DOHH2 (cell line): ENCODE results near the gene GTSF1L.

Experiments
- H3F3A ChIP-seq: fragments of 200-600 bp; sonication (generic), shearing (Covaris generic); 2 replicates; pipeline ENCODE4 v1.6.0; 2016; ENCODE audit warnings: antibody characterized with exemption, mild to moderate bottlenecking; ENCODE audit not compliant: control insufficient read depth, insufficient read depth
- H3K27ac ChIP-seq: fragments of 200-600 bp; sonication (generic); 2 replicates; pipeline ENCODE4 v1.5.1; 2014; ENCODE audit warnings: low read depth, mild to moderate bottlenecking, low read length, moderate library complexity
- H3K27me3 ChIP-seq: fragments of 200-600 bp; sonication (generic); 2 replicates; pipeline ENCODE4 v1.6.1; 2014; ENCODE audit warnings: mild to moderate bottlenecking, low read length, mixed read lengths; ENCODE audit not compliant: control insufficient read depth
- H3K36me3 ChIP-seq: fragments of 200-600 bp; sonication (generic); 2 replicates; pipeline ENCODE4 v1.6.1; 2014; ENCODE audit warnings: mild to moderate bottlenecking, low read length, moderate library complexity, mixed read lengths; ENCODE audit not compliant: control insufficient read depth
- H3K4me1 ChIP-seq: fragments of 200-600 bp; sonication (generic); 2 replicates; pipeline ENCODE4 v1.6.1; 2014; ENCODE audit warnings: mild to moderate bottlenecking, low read length, mixed read lengths; ENCODE audit not compliant: control insufficient read depth
- H3K4me2 ChIP-seq: fragments of 200-600 bp; sonication (generic); 2 replicates; pipeline ENCODE4 v1.6.0; 2014; ENCODE audit warnings: mild to moderate bottlenecking, low read length, moderate library complexity
- H3K4me3 ChIP-seq: fragments of 200-600 bp; sonication (generic); 2 replicates; pipeline ENCODE4 v1.5.1; 2014; ENCODE audit warnings: mild to moderate bottlenecking, low read length, mixed read lengths
- H3K79me2 ChIP-seq: fragments of 200-600 bp; sonication (generic); 2 replicates; pipeline ENCODE4 v1.6.1; 2014; ENCODE audit warnings: mild to moderate bottlenecking, low read length, mixed read lengths; ENCODE audit not compliant: control insufficient read depth
- H3K9me2 ChIP-seq: fragments of 200-600 bp; sonication (generic); replicated peaks from 2 replicates; pipeline ENCODE4 v1.6.1; 2014; ENCODE audit warnings: mild to moderate bottlenecking, low read length, mixed read lengths; ENCODE audit not compliant: control insufficient read depth
- H3K9me3 ChIP-seq: fragments of 200-600 bp; sonication (generic); 2 replicates; pipeline ENCODE4 v1.6.1; 2014; ENCODE audit warnings: antibody characterized with exemption, low read length, mixed read lengths; ENCODE audit not compliant: control insufficient read depth, insufficient read depth
- H4K20me1 ChIP-seq: fragments of 200-600 bp; sonication (generic); 2 replicates; pipeline ENCODE4 v1.6.0; 2014; ENCODE audit warnings: low read depth, mild to moderate bottlenecking, antibody characterized with exemption, low read length, moderate library complexity; ENCODE audit not compliant: control insufficient read depth, insufficient read depth
- EZH2phosphoT487 ChIP-seq: fragments of 200-600 bp; sonication (generic); IDR thresholded peaks from 2 replicates; pipeline ENCODE4 v1.6.1; 2017; ENCODE audit warnings: borderline replicate concordance, mild to moderate bottlenecking, antibody characterized with exemption, low read length, moderate library complexity, mixed read lengths
- TF ChIP-seq, protein P1 (sequence below): fragments of 200-600 bp; sonication (generic); IDR thresholded peaks from one replicate; pipeline ENCODE4 v1.5.1; 2014; ENCODE audit warnings: antibody characterized with exemption, mild to moderate bottlenecking, low read depth, low read length; ENCODE audit not compliant: poor library complexity, severe bottlenecking

GTSF1L gene

DNA sequence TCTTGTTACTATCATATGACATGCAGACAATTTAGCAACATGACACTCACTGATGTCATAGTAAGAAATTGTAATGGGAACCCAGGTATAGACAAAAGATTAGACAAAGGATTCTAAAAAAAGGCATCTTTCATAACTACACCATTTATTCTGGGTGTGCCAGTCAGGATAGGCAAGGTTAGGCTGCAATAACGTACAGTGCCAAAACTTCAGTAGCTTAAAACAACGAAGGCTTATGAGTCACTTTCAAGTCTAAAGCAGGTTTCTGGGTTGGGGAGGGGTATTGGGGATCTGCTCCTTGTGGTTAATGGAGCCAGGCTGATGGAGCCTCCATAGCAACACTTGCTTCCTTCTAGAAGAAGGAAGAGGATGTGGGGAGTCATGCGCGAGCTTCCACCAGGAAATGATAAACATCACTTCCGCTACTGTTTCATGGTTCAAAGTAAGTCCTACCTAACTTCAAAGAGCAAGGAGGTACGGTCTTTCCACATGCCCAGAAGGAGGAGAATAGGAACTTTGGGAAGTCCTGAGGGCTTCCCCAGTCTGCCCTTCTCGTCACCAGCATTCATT is 2.0 kb upstream of the GTSF1L start:
- no peaks in the 10 kb centered on the region for H3K79me2 ChIP-seq
- H3K4me1 ChIP-seq: peaks cover 53% of the 10 kb centered on the region
- H4K20me1 ChIP-seq: no peaks in the 10 kb centered on the region
- 0 out of 2 replicates have a peak, but pooled peaks cover 2% of the 10 kb centered on the region for H3F3A ChIP-seq
- no peak overlapping the region for H3K27ac ChIP-seq
- TF ChIP-seq EZH2phosphoT487: no peak
- TF ChIP-seq, protein P1, sequence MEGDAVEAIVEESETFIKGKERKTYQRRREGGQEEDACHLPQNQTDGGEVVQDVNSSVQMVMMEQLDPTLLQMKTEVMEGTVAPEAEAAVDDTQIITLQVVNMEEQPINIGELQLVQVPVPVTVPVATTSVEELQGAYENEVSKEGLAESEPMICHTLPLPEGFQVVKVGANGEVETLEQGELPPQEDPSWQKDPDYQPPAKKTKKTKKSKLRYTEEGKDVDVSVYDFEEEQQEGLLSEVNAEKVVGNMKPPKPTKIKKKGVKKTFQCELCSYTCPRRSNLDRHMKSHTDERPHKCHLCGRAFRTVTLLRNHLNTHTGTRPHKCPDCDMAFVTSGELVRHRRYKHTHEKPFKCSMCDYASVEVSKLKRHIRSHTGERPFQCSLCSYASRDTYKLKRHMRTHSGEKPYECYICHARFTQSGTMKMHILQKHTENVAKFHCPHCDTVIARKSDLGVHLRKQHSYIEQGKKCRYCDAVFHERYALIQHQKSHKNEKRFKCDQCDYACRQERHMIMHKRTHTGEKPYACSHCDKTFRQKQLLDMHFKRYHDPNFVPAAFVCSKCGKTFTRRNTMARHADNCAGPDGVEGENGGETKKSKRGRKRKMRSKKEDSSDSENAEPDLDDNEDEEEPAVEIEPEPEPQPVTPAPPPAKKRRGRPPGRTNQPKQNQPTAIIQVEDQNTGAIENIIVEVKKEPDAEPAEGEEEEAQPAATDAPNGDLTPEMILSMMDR: no peak
- H3K36me3 ChIP-seq: no peaks in the 10 kb centered on the region
- H3K27me3 ChIP-seq: no peaks in the 10 kb centered on the region
- peak overlapping the region; percentile 22; the same call in 1 of the 2 replicates for H3K4me3 ChIP-seq
- H3K9me3 ChIP-seq: no peaks in the 10 kb centered on the region
- H3K9me2 ChIP-seq: no peaks in the 10 kb centered on the region
- H3K4me2 ChIP-seq: peak overlapping the region; percentile 30

DNA sequence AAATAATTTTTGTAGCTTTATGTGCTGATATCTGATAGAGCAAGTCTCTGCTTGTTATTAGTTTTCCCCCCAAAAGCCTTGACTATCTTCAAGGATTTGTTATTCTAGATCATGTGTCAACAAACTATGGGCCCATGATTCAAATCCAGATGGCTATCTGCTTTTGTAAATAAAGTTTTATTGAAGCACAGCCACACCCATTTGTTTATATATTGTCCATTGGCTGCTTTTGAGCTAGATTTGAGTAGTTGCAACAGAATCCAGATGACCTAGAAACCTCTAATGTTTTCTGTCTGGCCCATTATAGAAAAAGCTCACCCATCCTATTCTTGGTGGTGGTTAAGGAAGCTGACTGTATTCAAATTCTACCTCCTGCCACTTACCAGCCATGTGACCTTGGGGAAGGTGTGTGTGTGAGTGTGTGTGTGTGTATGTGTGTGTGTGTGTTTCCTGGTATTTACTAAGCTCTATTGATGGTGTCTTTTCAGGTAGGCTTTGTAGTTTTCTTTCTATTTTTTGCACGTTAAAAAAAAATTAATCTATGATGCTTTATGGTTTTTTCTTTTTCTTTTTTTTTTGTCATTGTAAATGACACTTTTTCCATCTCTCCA is 1.3 kb upstream of the GTSF1L start:
- H3F3A ChIP-seq: 0 out of 2 replicates have a peak, but pooled peaks cover 3% of the 10 kb centered on the region
- no peaks in the 10 kb centered on the region for H3K79me2 ChIP-seq
- H3K36me3 ChIP-seq: no peaks in the 10 kb centered on the region
- no peak overlapping the region for H3K27ac ChIP-seq
- H3K9me2 ChIP-seq: no peaks in the 10 kb centered on the region
- TF ChIP-seq, protein P1: no peak
- TF ChIP-seq EZH2phosphoT487: no peak
- H3K27me3 ChIP-seq: no peaks in the 10 kb centered on the region
- peak overlapping the region; percentile 30 for H3K4me2 ChIP-seq
- H4K20me1 ChIP-seq: no peaks in the 10 kb centered on the region
- H3K9me3 ChIP-seq: no peaks in the 10 kb centered on the region
- H3K4me3 ChIP-seq: peak overlapping the region; percentile 22; the same call in 1 of the 2 replicates
- H3K4me1 ChIP-seq: peaks cover 53% of the 10 kb centered on the region

DNA sequence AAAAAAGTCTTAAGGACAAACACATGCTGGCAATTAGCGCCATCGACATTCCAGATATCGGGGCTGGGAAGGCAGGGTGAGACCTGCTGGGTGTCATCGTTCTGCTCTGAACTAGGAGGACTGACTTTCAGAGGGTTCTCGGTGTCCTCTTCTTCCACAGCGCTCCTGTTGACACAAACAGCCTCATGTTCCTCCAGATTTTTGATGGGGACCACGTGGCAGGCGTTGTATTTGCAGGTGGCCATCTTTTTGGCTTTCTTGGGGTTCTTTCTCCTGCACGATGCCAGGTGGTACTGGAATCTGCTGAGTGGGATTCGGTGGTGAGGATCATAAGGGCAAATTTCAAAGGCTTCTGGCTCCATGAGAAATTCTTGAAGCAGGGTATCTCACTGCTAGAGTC is 469 bp downstream of the GTSF1L start:
- Histone ChIP-seq H4K20me1 (no peaks in the 10 kb centered on the region), H3K4me1 (peaks cover 62% of the 10 kb centered on the region), H3K27ac (no peak overlapping the region), H3K36me3 (no peaks in the 10 kb centered on the region), H3K27me3 (no peaks in the 10 kb centered on the region), H3K4me3 (no peak overlapping the region), H3K9me2 (no peaks in the 10 kb centered on the region), H3F3A (peaks cover 9% of the 10 kb centered on the region), H3K79me2 (no peaks in the 10 kb centered on the region), H3K9me3 (no peaks in the 10 kb centered on the region), H3K4me2 (no peak overlapping the region)
- no peak for TF ChIP-seq EZH2phosphoT487
- TF ChIP-seq, protein P1: no peak
